GM19193 (cell line): ENCODE measurements around the gene SRSF4.

Experiments used
- POLR2A ChIP-seq: IDR thresholded peaks from 4 replicates; pipeline ENCODE4 v1.6.1; 2011; ENCODE audit not compliant: insufficient read depth, insufficient read length; ENCODE audit errors: extremely low read depth

Gene SRSF4

GRCh38 chr1:29181413-29182225 lies at the start of gene SRSF4:
SRSF4 (minus strand) TSS chr1:29181900; CDS start chr1:29181752, 148 bp downstream.
- peak; percentile 79 for TF ChIP-seq POLR2A

- TF ChIP-seq POLR2A = peak; percentile 86
Measured at GRCh38 chr1:29230553-29231378, 49.1 kb upstream of the SRSF4 start, which contains the start of gene MECR. MECR (minus strand) TSS chr1:29230934; CDS start chr1:29230906, 28 bp downstream.

GRCh38 chr1:29230204-29230552 lies 48.5 kb upstream of the SRSF4 start:
- no peak for TF ChIP-seq POLR2A

- no peak for TF ChIP-seq POLR2A
Measured at GRCh38 chr1:29227511-29227910, 45.8 kb upstream of the SRSF4 start.

- no peak for TF ChIP-seq POLR2A
Measured at GRCh38 chr1:29225361-29225760, 43.7 kb upstream of the SRSF4 start.

GRCh38 chr1:29224356-29224837 lies 42.7 kb upstream of the SRSF4 start:
- TF ChIP-seq POLR2A = no peak

- TF ChIP-seq POLR2A = no peak
Measured at GRCh38 chr1:29223521-29223920, 41.8 kb upstream of the SRSF4 start.

- TF ChIP-seq POLR2A = no peak
Measured at GRCh38 chr1:29222686-29223085, 41.0 kb upstream of the SRSF4 start.

GRCh38 chr1:29221296-29221695 lies 39.6 kb upstream of the SRSF4 start:
- no peak for TF ChIP-seq POLR2A

GRCh38 chr1:29218223-29218622 lies 36.5 kb upstream of the SRSF4 start:
- TF ChIP-seq POLR2A = no peak

GRCh38 chr1:29217633-29218032 lies 35.9 kb upstream of the SRSF4 start:
- TF ChIP-seq POLR2A = no peak

- no peak for TF ChIP-seq POLR2A
Measured at GRCh38 chr1:29213055-29213454, 31.4 kb upstream of the SRSF4 start.

- no peak for TF ChIP-seq POLR2A
Measured at GRCh38 chr1:29211086-29212030, 29.7 kb upstream of the SRSF4 start.

- no peak for TF ChIP-seq POLR2A
Measured at GRCh38 chr1:29210278-29211085, 28.8 kb upstream of the SRSF4 start.
